Right lobe of liver (tissue), 6 donors: ENCODE results near the gene SYNJ2. TPM values are rescaled to one million over a fixed set of nuclear protein-coding genes. Genes with fewer than 3 reads are reported as not detected.

ENCODE experiments used
- ATAC-seq, 4 donors: fragments of 200-7000 bp; cut with Tn5 transposase; one replicate each; pipeline ENCODE4 v1.9.1; 2020; ENCODE audit warnings: mild to moderate bottlenecking in 4 of 4, moderate library complexity in 4 of 4
- DNase-seq, 3 donors: peaks; one replicate each; pipeline ENCODE4 v3.0.0-alpha.2; 2020
- H3K27ac ChIP-seq, 3 donors: fragments of 200-600 bp; one replicate each; pipeline ENCODE4 v1.8.0; 2022
- H3K27me3 ChIP-seq, 2 donors: fragments of 200-600 bp; one replicate each; pipeline ENCODE4 v1.8.0; 2022
- H3K36me3 ChIP-seq, 4 donors: fragments of 200-600 bp; sonication (generic) in 1 of 4; one replicate each; pipeline versions ENCODE4 v1.5.1 to v1.8.0; 2017 to 2022; ENCODE audit warnings: control low read depth in 1 of 4
- H3K4me1 ChIP-seq, 4 donors: fragments of 200-600 bp; sonication (generic) in 1 of 4; one replicate each; pipeline versions ENCODE4 v1.5.1 to v1.8.0; 2017 to 2022; ENCODE audit warnings: control low read depth in 1 of 4
- H3K4me3 ChIP-seq, 3 donors: fragments of 200-600 bp; one replicate each; pipeline ENCODE4 v1.8.0; 2022
- H3K9me3 ChIP-seq, 4 donors: fragments of 200-600 bp; sonication (generic) in 1 of 4; one replicate each; pipeline versions ENCODE4 v1.5.1 to v1.8.0; 2017 to 2022; ENCODE audit warnings: control low read depth in 1 of 4
- CTCF ChIP-seq, 4 donors: fragments of 200-600 bp in 3 of 4; fragments of 450-650 bp in 1 of 4; IDR thresholded peaks; one replicate each; pipeline versions ENCODE4 v1.5.1 to v1.8.0; 2016 to 2022; ENCODE audit warnings: antibody characterized with exemption in 4 of 4, mild to moderate bottlenecking in 2 of 4
- POLR2A ChIP-seq: fragments of 450-650 bp; IDR thresholded peaks from one replicate; pipeline ENCODE4 v1.6.1; 2017; ENCODE audit warnings: antibody characterized with exemption, mild to moderate bottlenecking
- WGBS: methylation state at CpG from one replicate; pipeline ENCODE4 v1.1.6; 2018; ENCODE audit warnings: low coverage, low lambda C conversion rate; ENCODE audit not compliant: insufficient coverage; ENCODE audit errors: missing lambda C conversion rate; 5-methylcytosine and 5-hydroxymethylcytosine counted together
- intact Hi-C, 2 donors: fragments of 100-400 bp; cut with DNase I; formaldehyde crosslinking; loops; one replicate each; pipeline versions ENCODE4 v1.11.2 to v1.14.1; 2022
- total RNA-seq, 6 experiments: library from RNA; depleted of rRNA in 2 of 6; stranded (reverse); fragments of >200 nt in 2 of 6; fragmentation: NEBNext Ultra II Directional in 3 of 6; extraction: Animal tissue kit (Norgen Biotek cat#: 25700) in 3 of 6; gene quantifications; one replicate each; pipeline versions ENCODE4 v1.1.0 to v1.2.4, GENCODE V29; 2016 to 2023
- donor health status: DM: no; HTN: yes; CAD: no.
- donor health status: DM: no; HTN: no; CAD: no.
- donor health status: DM: no; HTN: no; CAD: no.
- donor health status: DM: no; HTN: yes; CAD: no.
- donor health status: DM: no; HTN: yes; CAD: no.

Gene SYNJ2
- total RNA-seq, 6 experiments from 2014 or later, result 3.2 to 7.4 (median 4.2) TPM

DNA sequence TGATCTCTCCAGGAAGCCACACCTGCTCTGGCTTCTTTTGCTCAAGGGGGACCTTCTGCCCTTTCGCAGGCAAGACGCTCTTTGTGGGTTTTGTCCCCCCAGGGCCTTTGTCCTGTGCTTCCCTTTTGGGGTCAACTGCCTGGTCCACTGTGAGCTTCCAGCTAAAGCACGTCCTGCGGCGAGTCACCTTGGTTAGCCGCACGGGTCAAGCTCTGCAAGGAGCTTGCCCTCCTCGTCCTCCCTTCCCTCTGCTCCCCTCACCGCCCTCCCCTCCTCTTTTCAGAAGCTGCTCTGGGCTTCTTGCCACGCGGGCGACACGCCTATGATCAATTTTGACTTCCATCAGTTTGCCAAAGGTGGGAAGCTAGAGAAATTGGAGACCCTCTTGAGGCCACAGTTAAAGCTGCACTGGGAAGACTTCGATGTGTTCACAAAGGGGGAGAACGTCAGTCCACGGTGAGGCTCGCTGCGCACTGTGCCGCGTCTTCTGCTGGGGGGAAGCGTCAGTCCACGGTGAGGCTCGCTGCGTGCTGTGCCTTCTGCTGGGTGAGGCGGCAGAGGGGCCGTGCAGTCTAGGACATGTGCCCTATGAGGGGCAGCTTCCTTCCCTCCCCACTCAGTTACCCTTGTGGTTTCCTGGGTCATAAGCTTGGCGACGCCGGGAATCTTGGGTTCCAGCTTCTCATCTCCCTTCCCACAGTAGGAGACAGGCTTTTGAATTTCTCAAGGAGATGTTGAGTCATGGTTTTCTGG is 80.2 kb downstream of the SYNJ2 start:
- H3K4me1 ChIP-seq, result peaks cover 0 to 12% (median 0%) of the 10 kb centered on the region in 4 donors
- TF ChIP-seq CTCF (IDR thresholded peaks at IDR 0.05), result no peak
- TF ChIP-seq POLR2A, result no peak
- ATAC-seq, result no peak
- H3K36me3 ChIP-seq, result peaks cover 0 to 5% (median 0%) of the 10 kb centered on the region in 4 donors
- no peaks in the 10 kb centered on the region for H3K9me3 ChIP-seq
- intact Hi-C loops, result no loop called here
- WGBS, result 92% methylated on average over 13 of the region's 29 CpGs
- H3K4me3 ChIP-seq, result no peak overlapping the region
- no peak for DNase-seq
- H3K27me3 ChIP-seq, result no peaks in the 10 kb centered on the region
- H3K27ac ChIP-seq, result no peak overlapping the region

GRCh38 chr6:158063736-158064135 is 82.1 kb downstream of the SYNJ2 start:
- Histone ChIP-seq H3K27me3 (no peaks in the 10 kb centered on the region), H3K4me3 (no peak overlapping the region), H3K4me1 (peaks cover 0 to 12% (median 0%) of the 10 kb centered on the region in 4 donors), H3K36me3 (peaks cover 0 to 5% (median 0%) of the 10 kb centered on the region in 4 donors), H3K9me3 (no peaks in the 10 kb centered on the region), H3K27ac (no peak overlapping the region)
- DNase-seq, result no peak
- intact Hi-C loops, result no loop called here
- ATAC-seq, result no peak
- TF ChIP-seq POLR2A (no peak), CTCF (IDR thresholded peaks at IDR 0.05) (no peak)
- 100% methylated on average over 2 of the region's 11 CpGs for WGBS

GRCh38 chr6:158064725-158065251 is 83.1 kb downstream of the SYNJ2 start:
- H3K27ac ChIP-seq, result no peak overlapping the region
- DNase-seq, result no peak
- no peaks in the 10 kb centered on the region for H3K27me3 ChIP-seq
- WGBS, result no CpG with 5 or more reads among the region's 24 CpGs
- ATAC-seq, result no peak
- peaks cover 0 to 11% (median 0%) of the 10 kb centered on the region in 4 donors for H3K4me1 ChIP-seq
- peaks cover 0 to 5% (median 0%) of the 10 kb centered on the region in 4 donors for H3K36me3 ChIP-seq
- intact Hi-C loops, result no loop called here
- no peaks in the 10 kb centered on the region for H3K9me3 ChIP-seq
- no peak overlapping the region for H3K4me3 ChIP-seq
- no peak for TF ChIP-seq CTCF (IDR thresholded peaks at IDR 0.05)
- no peak for TF ChIP-seq POLR2A

DNA sequence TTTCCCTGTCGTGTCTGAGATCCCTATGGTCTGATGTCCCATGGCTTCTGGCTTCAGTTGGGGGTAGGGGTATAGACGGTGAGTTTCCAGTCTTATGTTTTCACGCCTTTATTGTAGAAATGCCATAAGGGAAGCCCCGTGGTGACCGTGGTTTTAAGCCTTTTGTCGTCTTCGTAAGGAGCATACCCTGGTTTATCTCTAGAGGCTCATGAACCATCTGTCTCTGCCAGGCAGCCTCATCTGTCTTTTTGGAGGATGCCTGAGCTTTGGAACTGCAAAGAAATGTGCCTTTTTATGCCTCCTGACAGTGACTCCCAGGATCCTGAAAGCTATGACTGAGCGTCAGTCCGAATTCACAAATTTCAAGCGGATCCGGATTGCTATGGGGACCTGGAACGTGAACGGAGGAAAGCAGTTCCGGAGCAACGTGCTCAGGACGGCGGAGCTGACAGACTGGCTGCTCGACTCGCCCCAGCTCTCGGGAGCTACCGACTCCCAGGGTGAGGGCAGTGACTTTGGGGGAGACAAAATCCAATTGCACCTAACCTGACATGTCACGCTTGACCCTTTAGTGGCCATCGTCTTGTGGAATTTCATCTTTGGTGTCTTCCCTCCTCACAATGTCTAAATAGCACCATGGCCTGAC is 84.6 kb downstream of the SYNJ2 start:
- TF ChIP-seq POLR2A (no peak), CTCF (IDR thresholded peaks at IDR 0.05) (no peak)
- 94% methylated on average over 18 of the region's 23 CpGs for WGBS
- ATAC-seq (no peak), DNase-seq (no peak)
- no peak overlapping the region for H3K27ac ChIP-seq
- H3K4me1 ChIP-seq, result no peaks in the 10 kb centered on the region
- no peaks in the 10 kb centered on the region for H3K27me3 ChIP-seq
- H3K4me3 ChIP-seq, result no peak overlapping the region
- no peaks in the 10 kb centered on the region for H3K9me3 ChIP-seq
- intact Hi-C loops, result no loop called here
- peaks cover 0 to 5% (median 0%) of the 10 kb centered on the region in 4 donors for H3K36me3 ChIP-seq
